ENCODE data around the gene BACH1.

DNA sequence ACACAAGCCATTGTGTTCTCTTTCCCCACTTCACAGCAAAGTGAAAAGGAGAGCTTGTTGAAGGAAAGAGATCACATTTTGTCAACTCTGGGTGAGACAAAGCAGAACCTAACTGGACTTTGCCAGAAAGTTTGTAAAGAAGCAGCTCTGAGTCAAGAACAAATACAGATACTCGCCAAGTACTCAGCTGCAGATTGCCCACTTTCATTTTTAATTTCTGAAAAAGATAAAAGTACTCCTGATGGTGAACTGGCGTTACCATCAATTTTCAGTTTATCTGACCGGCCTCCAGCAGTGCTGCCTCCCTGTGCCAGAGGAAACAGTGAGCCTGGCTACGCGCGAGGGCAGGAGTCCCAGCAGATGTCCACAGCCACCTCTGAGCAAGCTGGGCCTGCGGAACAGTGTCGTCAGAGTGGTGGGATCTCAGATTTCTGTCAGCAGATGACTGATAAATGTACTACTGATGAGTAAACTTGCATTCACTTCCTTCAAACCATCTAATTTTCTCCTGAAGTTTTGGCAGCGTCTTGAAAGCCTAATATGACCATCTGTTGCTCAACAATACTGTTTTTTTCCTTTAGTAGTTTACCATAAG is 43.7 kb downstream of the BACH1 start:
- TF ChIP-seq, protein P1, sequence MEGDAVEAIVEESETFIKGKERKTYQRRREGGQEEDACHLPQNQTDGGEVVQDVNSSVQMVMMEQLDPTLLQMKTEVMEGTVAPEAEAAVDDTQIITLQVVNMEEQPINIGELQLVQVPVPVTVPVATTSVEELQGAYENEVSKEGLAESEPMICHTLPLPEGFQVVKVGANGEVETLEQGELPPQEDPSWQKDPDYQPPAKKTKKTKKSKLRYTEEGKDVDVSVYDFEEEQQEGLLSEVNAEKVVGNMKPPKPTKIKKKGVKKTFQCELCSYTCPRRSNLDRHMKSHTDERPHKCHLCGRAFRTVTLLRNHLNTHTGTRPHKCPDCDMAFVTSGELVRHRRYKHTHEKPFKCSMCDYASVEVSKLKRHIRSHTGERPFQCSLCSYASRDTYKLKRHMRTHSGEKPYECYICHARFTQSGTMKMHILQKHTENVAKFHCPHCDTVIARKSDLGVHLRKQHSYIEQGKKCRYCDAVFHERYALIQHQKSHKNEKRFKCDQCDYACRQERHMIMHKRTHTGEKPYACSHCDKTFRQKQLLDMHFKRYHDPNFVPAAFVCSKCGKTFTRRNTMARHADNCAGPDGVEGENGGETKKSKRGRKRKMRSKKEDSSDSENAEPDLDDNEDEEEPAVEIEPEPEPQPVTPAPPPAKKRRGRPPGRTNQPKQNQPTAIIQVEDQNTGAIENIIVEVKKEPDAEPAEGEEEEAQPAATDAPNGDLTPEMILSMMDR (IDR thresholded peaks at IDR 0.05) = no peak
- TF ChIP-seq EZH2 (IDR thresholded peaks at IDR 0.05; ENCODE audit: borderline replicate concordance, insufficient read depth, low read depth, low read length, poor library complexity, severe bottlenecking) = no peak

Measured in B cell (primary cell).